Hematopoietic multipotent progenitor cell treated with erythropoietin and hydrocortisone succinate and interleukin-3 and kit ligand, for 4 days (in vitro differentiated cells): ENCODE measurements around the gene KCP.

Experiments used
- DNase-seq: peaks from one replicate; pipeline ENCODE4 v3.0.0-alpha.2; 2015

The KCP gene

GRCh38 chr7:128837521-128837921 lies 73.0 kb downstream of the KCP start:
- no peak for DNase-seq

DNA sequence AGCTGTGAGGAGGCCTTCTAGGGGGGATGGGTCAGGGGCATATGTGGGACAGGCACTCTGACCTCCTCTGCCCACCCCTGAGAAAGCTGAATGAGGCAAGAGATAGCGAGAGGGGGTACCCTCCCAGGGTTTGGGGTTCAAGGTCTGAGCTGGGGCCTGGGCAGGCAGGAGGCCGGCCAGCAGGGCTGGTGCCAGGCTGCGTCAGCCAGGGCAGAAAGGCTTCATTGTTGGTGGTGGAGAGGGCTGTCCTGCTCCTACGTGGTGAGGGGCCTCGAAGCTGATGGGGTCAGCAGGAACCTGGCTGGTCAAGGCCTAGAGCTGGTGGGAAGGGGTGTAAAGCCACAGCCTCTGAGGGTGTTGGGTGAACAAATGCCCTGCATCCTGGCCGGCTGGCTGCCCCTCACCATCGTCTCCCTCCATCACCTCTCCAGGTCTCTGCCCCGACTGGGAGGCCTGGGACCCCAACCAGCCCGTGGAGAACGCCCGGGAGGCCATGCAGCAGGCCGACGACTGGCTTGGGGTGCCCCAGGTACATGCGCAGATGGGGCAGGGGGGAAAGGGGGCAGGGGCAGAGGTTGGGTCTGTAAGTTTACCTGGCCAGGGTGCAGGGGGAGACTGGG lies 73.7 kb downstream of the KCP start:
- DNase-seq: no peak

DNA sequence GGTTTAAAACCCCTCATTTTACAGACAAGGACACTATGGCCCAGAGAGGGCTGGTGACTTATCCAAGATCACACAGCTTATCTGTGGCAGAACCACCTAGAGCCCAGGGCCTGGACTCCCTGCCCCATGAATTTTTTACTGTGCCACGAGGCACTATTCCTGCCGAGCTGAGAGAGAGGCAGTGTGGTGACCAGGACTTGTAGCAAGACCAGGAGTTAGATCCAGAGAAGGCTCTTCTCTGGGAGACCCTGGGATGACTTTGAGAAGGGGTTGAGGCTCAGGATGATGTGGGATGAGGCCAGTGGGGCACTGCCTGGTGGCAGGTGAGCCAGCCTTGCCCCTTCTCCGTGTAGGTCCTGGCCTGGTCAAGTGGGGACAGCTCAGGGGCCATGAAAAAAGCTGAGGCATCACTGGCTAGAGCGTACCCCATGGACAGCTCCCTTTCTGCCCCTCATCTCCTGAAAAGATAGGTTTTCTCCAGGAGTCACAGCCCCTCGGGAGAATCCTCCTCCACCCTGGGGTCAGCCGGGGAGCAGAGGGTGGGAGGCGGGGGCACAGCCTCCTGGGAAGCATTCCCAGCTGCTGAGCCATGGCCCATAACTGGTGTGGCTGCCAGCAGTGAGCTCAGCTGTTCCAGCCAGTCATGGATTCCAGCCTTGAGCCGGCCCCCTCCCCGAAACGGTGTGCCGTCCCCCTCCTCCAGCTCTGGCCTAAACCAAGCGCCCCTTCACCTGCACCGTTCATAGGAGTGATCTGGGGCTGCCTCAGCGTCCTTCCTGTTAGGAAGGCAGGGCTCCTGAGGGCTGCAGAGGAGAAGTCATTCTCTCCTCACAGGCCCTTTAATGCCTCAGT lies 74.5 kb downstream of the KCP start:
- no peak for DNase-seq

- no peak for DNase-seq
Measured at GRCh38 chr7:128835231-128835751, 75.2 kb downstream of the KCP start.

GRCh38 chr7:128833946-128834325 lies 76.6 kb downstream of the KCP start:
- DNase-seq: no peak

- DNase-seq: peak; percentile 49
Measured at GRCh38 chr7:128833148-128833945, 77.2 kb downstream of the KCP start.

DNA sequence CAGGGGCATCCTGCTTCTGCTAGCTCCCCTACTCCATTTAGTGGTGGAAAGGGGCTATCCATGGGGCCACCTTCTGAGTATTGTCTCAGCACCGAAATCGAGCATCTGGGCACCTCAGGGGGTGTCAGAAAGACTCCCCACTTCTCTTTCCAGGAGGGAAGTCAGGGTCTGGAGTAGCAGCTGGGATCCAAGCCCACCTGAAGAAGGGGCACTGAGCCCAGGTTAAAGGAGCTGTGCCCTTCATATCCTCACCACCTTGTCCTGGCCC lies 77.7 kb downstream of the KCP start:
- no peak for DNase-seq

DNA sequence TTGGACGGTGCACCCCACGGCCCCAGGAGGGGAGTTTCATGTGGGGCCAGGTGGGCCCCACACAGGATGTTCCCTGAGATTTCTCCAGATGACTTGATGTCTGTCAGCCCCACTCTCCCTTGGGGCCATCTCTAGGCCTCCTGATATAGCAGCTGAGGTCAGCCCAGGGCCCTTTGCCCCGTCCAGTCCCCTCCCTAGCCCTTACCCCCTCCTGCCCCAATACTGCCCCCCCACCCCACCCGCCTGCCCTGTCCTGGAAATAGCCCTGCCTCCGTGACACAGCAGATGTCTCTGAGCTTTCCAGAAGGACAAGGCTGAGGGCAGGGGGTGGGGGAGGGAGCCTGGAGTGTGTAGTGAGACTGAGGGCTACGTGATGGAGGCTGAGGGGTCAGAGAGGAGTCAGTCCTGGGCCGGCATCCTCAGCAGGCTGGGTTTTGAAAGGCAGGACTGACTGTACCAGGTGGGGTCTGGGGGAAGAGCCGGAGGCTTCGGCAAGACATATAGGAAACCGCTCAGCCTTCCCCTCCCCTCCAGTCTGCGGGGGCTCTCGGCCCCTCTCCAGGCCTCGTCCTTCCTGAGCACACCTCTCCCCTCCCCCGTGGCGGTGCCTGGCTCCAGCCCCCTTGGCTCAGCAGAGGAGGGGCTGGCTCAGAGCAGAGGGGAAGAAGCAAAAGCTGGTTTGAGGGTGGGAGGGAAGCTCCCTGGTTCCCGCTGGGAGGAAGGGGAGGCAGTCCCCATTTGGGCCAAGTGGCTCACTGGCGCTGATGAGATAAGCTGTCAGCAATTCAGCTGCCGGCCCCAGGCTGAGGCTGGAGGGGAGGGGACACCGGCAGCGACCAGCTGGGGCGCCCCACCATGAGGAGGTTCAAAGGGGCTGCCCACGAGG lies 78.3 kb downstream of the KCP start:
- peak; percentile 39 for DNase-seq

DNA sequence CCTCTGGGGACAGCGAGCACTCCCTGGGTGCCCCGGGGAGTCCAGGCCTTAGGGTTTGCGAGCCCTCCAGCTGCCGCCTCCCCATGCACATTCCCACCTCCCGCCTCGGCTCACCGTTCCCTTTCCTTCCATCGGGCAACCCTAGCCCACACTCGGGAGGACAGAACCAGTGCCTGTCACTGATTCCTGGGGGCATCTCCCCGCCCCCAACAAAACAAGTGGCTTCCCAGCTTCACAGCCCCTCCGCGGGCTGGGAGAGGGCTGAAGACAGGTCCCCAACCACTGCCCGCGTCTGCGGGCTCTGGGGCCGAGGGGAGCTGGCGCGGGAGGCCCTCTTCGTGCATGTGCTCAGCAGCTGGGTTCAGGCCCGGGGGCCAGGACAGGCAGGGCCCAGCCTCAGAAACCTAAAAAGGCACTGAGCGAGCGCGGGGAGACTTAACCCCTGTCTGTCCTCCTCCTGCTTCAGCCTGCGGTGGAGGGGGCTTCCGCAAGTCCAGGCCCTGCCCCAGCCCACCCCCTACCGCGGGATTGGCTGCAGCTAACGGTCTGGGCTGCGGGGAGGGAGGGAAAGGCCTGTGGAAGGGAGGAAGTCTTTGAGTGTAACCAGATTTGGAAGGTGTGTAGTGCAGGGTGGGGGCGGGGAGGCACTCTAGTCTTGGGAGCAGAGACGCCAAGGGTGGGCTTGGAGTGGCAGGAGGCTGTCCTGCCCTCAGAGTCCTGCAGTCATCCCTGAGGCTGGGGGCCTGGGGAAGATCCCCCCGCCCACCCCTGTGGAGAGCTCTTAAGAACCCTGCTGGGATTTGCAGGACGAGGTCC lies 79.1 kb downstream of the KCP start:
- peak; percentile 49 for DNase-seq

DNA sequence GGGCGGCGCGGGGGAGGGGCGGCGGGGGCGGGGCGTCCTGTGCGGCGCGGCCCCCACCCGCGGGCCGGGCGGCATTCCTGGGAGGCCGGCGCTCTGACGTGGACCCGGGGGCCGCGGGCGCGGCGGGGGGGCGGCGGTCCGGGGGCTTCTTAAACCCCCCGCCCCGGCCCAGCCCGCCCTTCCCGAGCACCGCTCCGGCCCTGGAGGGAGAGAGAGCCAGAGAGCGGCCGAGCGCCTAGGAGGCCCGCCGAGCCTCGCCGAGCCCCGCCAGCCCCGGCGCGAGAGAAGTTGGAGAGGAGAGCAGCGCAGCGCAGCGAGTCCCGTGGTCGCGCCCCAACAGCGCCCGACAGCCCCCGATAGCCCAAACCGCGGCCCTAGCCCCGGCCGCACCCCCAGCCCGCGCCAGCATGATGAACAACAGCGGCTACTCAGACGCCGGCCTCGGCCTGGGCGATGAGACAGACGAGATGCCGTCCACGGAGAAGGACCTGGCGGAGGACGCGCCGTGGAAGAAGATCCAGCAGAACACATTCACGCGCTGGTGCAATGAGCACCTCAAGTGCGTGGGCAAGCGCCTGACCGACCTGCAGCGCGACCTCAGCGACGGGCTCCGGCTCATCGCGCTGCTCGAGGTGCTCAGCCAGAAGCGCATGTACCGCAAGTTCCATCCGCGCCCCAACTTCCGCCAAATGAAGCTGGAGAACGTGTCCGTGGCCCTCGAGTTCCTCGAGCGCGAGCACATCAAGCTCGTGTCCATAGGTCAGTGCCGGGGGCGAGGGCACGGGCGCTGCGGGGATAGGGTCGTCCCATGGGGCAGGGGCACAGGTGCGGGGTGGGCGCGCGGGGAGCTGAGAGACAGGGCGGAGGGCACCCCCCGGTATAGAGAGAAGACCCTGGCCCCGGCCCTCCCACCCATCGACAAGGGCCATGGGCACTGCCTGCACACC lies 80.0 kb downstream of the KCP start, which contains the start of gene FLNC:
FLNC (plus strand) TSS at position 176 of the 947 bp plus-strand sequence; CDS start at position 408, 232 bp downstream.
- peak; percentile 60 for DNase-seq

- peak; percentile 27 for DNase-seq
Measured at GRCh38 chr7:128829391-128830166, 80.9 kb downstream of the KCP start.

GRCh38 chr7:128827971-128828711 lies 82.4 kb downstream of the KCP start:
- DNase-seq: no peak

- no peak for DNase-seq
Measured at GRCh38 chr7:128827248-128827958, 83.1 kb downstream of the KCP start.

DNA sequence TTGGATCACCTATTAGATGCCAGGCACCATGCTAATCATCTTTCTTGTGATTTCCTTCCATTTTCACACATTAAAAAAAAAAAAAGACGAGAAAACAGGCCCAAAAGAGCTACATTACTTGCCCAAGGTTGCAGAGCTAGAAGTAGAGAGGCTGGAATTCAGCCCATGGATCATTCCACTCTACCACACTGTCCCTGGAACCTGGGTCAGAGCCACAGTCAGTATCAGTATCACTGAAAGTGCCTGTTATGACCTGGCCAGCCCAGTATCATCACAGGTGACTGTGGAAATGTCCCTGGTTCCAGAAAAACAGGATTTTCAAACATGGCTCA lies 83.6 kb downstream of the KCP start:
- no peak for DNase-seq
